HepG2 (cell line): ENCODE data around the gene ZNF318. TPM values are rescaled to one million over a fixed set of nuclear protein-coding genes. Genes with fewer than 3 reads are reported as not detected.
A peak's percentile ranks its signal among the peaks of the same experiment; 100 is the strongest.

ENCODE experiments used
- AGO1 ChIP-seq: fragments of 200-400 bp; formaldehyde crosslinking; IDR thresholded peaks from 2 replicates; pipeline ENCODE4 v1.6.1; 2017; ENCODE audit warnings: mild to moderate bottlenecking, low read depth, low read length, moderate library complexity; ENCODE audit not compliant: poor library complexity, severe bottlenecking
- CHD2 ChIP-seq: IDR thresholded peaks from 2 replicates; pipeline ENCODE4 v1.6.1; 2011; ENCODE audit warnings: low read depth, low read length, improper control_type of control experiment
- HOXA9 ChIP-seq: sonication (generic); formaldehyde crosslinking; IDR thresholded peaks from 2 replicates; pipeline ENCODE4 v1.8.1; 2022; ENCODE audit warnings: missing genetic modification reagents, mild to moderate bottlenecking, moderate library complexity, borderline replicate concordance
- IRF2 ChIP-seq: IDR thresholded peaks from 2 replicates; pipeline ENCODE4 v1.6.1; 2018; ENCODE audit warnings: missing genetic modification reagents, missing compliant biosample characterization
- KAT8 ChIP-seq: IDR thresholded peaks from 2 replicates; pipeline ENCODE4 v1.6.1; 2016; ENCODE audit warnings: missing genetic modification reagents, missing compliant biosample characterization
- MAF1 ChIP-seq: sonication (generic); formaldehyde crosslinking; IDR thresholded peaks from 2 replicates; pipeline ENCODE4 v1.5.0; 2020; ENCODE audit warnings: missing genetic modification reagents, borderline replicate concordance
- MBNL3 ChIP-seq: fragments of 250-450 bp; sonication (Bioruptor Pico); conservative IDR thresholded peaks from 2 replicates; pipeline ENCODE4 v1.8.0; 2022; ENCODE audit warnings: mild to moderate bottlenecking, inconsistent platforms
- NFYB ChIP-seq: sonication (generic); formaldehyde crosslinking; IDR thresholded peaks from 2 replicates; pipeline ENCODE4 v1.4.0; 2020; ENCODE audit warnings: missing genetic modification reagents
- RFXANK ChIP-seq: IDR thresholded peaks from 2 replicates; pipeline ENCODE4 v1.6.1; 2016
- SMAD1 ChIP-seq: sonication (generic); formaldehyde crosslinking; IDR thresholded peaks from 2 replicates; pipeline ENCODE4 v1.4.0; 2020; ENCODE audit warnings: missing genetic modification reagents, low read depth, mild to moderate bottlenecking, borderline replicate concordance
- SMAD3 ChIP-seq: sonication (generic); formaldehyde crosslinking; IDR thresholded peaks from 2 replicates; pipeline ENCODE4 v1.4.0; 2020; ENCODE audit warnings: missing genetic modification reagents
- SYNCRIP ChIP-seq: fragments of 200-400 bp; formaldehyde crosslinking; IDR thresholded peaks from 2 replicates; pipeline ENCODE4 v1.6.1; 2018; ENCODE audit warnings: mild to moderate bottlenecking, low read depth, low read length; ENCODE audit not compliant: insufficient read depth
- ZBTB1 ChIP-seq: sonication (generic); formaldehyde crosslinking; IDR thresholded peaks from 2 replicates; pipeline ENCODE4 v1.4.0; 2020; ENCODE audit warnings: missing genetic modification reagents, borderline replicate concordance
- ZBTB21 ChIP-seq: sonication (generic); formaldehyde crosslinking; IDR thresholded peaks from 2 replicates; pipeline ENCODE4 v1.4.0; 2020; ENCODE audit warnings: missing genetic modification reagents
- ZNF263 ChIP-seq: sonication (generic); formaldehyde crosslinking; IDR thresholded peaks from 2 replicates; pipeline ENCODE4 v1.4.0; 2020; ENCODE audit warnings: missing genetic modification reagents
- ZNF331 ChIP-seq: sonication (generic); formaldehyde crosslinking; IDR thresholded peaks from 2 replicates; pipeline ENCODE4 v1.4.0; 2020; ENCODE audit warnings: missing genetic modification reagents
- ZNF430 ChIP-seq: sonication (generic); formaldehyde crosslinking; IDR thresholded peaks from 2 replicates; pipeline ENCODE4 v1.9.0; 2021; ENCODE audit warnings: mild to moderate bottlenecking, missing genetic modification reagents
- ZNF547 ChIP-seq: sonication (generic); formaldehyde crosslinking; IDR thresholded peaks from 2 replicates; pipeline ENCODE4 v1.5.1; 2020; ENCODE audit warnings: mild to moderate bottlenecking, missing genetic modification reagents
- ZNF572 ChIP-seq: sonication (generic); formaldehyde crosslinking; IDR thresholded peaks from 2 replicates; pipeline ENCODE4 v1.5.1; 2020; ENCODE audit warnings: mild to moderate bottlenecking, missing genetic modification reagents
- ZNF615 ChIP-seq: sonication (generic); formaldehyde crosslinking; IDR thresholded peaks from 2 replicates; pipeline ENCODE4 v1.5.0; 2020; ENCODE audit warnings: mild to moderate bottlenecking, missing genetic modification reagents, borderline replicate concordance
- ZNF747 ChIP-seq: sonication (generic); formaldehyde crosslinking; IDR thresholded peaks from 2 replicates; pipeline ENCODE4 v1.8.1; 2023; ENCODE audit warnings: missing genetic modification reagents, mild to moderate bottlenecking, borderline replicate concordance
- ZNF816 ChIP-seq: sonication (generic); formaldehyde crosslinking; IDR thresholded peaks from 2 replicates; pipeline ENCODE4 v1.8.0; 2022; ENCODE audit warnings: missing genetic modification reagents, mild to moderate bottlenecking, borderline replicate concordance
- polyA plus RNA-seq, 8 experiments: library from polyadenylated mRNA; depleted of rRNA in 3 of 8; stranded (reverse) in 7 of 8; unstranded in 1 of 8; fragments of >200 nt; fragmentation: Illumina TruSeq in 4 of 8; extraction: Trizol in 4 of 8; gene quantifications; 2 replicates each; pipeline versions ENCODE4 v1.2.1 to v1.2.3, GENCODE V29; 2011 to 2016; ENCODE audit warnings: low read depth in 4 of 8, missing spikeins in 1 of 8, mixed read lengths in 1 of 8; ENCODE audit not compliant: insufficient read depth in 1 of 8
- total RNA-seq, 5 experiments: library from RNA; depleted of rRNA; stranded (reverse); fragments of >200 nt; fragmentation: Illumina TruSeq; extraction: Trizol; gene quantifications; 2 replicates each; pipeline ENCODE4 v1.2.3, GENCODE V29; 2016; ENCODE audit warnings: low read depth in 1 of 5
- TF ChIP-seq, protein P1 (sequence below): sonication (generic); formaldehyde crosslinking; IDR thresholded peaks from 2 replicates; pipeline ENCODE4 v1.4.0; 2020; ENCODE audit warnings: missing genetic modification reagents
- TF ChIP-seq, protein P2 (sequence below): sonication (generic); formaldehyde crosslinking; IDR thresholded peaks from 2 replicates; pipeline ENCODE4 v1.9.0; 2021; ENCODE audit warnings: missing genetic modification reagents, borderline replicate concordance
- TF ChIP-seq, protein P3 (sequence below): sonication (generic); formaldehyde crosslinking; IDR thresholded peaks from 2 replicates; pipeline ENCODE4 v1.4.0; 2020; ENCODE audit warnings: missing genetic modification reagents
- TF ChIP-seq, protein P4 (sequence below): sonication (generic); formaldehyde crosslinking; IDR thresholded peaks from 2 replicates; pipeline ENCODE4 v1.4.0; 2020; ENCODE audit warnings: missing genetic modification reagents

The ZNF318 gene
- total and polyA plus RNA-seq, 2 of the 13 experiments (the other 11 are each of a cell fraction or from before 2014, with no cell fraction given) = 13.0 to 14.5 TPM

DNA sequence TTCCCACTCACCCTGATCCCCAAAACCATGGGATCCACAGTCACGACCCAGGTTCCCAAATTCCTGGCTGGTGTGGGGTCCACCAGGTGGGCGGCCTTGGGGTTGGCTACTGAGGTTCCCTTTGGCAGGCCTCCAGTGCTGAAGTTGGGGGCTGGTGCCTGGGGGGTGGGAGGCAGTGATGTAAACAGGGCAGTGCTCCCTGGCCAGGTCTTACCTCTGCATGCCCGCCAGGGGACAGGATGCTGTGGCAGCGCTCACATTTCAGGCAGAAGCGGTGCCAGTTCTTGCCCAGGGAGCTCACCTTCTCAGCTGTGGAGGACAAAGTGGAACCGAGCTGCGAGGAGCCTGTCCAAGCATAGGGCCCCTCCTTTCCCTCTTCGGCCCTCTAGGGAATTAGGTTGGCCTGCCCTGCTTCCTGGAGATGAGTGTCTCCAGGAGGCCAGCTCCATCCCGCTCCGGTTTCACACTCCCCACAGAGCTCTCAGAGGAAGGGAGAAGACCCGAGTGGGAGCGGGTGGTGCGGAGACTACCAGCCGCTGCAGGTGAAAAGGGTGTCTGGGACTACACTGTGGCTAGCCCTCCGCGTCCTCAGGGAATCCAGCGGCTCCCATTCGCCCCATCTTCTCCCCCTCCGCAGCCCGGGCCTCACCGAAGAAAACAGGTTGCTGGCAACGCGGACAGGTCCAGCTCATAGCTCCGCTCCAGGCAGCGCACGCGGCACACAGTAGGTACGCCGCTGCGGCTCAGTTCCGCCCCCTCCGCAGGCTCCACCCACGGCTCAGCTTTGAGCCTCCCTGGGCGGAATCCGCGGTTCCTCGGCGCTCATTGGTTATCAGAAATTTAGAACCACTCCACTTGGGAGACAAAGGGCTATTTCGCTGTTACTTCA, 61.1 kb downstream of the ZNF318 start, which contains the start of gene CRIP3 (continued):
- TF ChIP-seq ZNF816 (CRISPR knock-in tag) (no peak), ZNF331 (CRISPR knock-in tag) (peak; percentile 37; the same call in 1 of the 2 replicates), RFXANK (CRISPR knock-in tag) (no peak), KAT8 (peak; percentile 44), HOXA9 (no peak), ZBTB1 (CRISPR knock-in tag) (no peak), ZBTB21 (CRISPR knock-in tag) (no peak), MBNL3 (no peak), CHD2 (no peak; the same call in 1 of the 2 replicates), ZNF547 (CRISPR knock-in tag) (peak; percentile 68; the same call in 1 of the 2 replicates), ZNF263 (peak; percentile 91), SMAD1 (CRISPR knock-in tag) (no peak), ZNF430 (CRISPR knock-in tag) (0 out of 2 replicates have a peak, but pooled peaks have one; percentile 44), ZNF572 (CRISPR knock-in tag) (peak; percentile 28; the same call in 1 of the 2 replicates), NFYB (CRISPR knock-in tag) (peak; percentile 43; the same call in 1 of the 2 replicates), SMAD3 (no peak), ZNF615 (CRISPR knock-in tag) (no peak), IRF2 (CRISPR knock-in tag) (peak; percentile 50), ZNF747 (CRISPR knock-in tag) (no peak), MAF1 (CRISPR knock-in tag) (no peak), SYNCRIP (no peak), AGO1 (peak; percentile 77)
- TF ChIP-seq, protein P1, sequence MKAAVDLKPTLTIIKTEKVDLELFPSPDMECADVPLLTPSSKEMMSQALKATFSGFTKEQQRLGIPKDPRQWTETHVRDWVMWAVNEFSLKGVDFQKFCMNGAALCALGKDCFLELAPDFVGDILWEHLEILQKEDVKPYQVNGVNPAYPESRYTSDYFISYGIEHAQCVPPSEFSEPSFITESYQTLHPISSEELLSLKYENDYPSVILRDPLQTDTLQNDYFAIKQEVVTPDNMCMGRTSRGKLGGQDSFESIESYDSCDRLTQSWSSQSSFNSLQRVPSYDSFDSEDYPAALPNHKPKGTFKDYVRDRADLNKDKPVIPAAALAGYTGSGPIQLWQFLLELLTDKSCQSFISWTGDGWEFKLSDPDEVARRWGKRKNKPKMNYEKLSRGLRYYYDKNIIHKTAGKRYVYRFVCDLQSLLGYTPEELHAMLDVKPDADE (CRISPR knock-in tag) = no peak
- TF ChIP-seq, protein P2, sequence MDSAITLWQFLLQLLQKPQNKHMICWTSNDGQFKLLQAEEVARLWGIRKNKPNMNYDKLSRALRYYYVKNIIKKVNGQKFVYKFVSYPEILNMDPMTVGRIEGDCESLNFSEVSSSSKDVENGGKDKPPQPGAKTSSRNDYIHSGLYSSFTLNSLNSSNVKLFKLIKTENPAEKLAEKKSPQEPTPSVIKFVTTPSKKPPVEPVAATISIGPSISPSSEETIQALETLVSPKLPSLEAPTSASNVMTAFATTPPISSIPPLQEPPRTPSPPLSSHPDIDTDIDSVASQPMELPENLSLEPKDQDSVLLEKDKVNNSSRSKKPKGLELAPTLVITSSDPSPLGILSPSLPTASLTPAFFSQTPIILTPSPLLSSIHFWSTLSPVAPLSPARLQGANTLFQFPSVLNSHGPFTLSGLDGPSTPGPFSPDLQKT (CRISPR knock-in tag) = no peak
- TF ChIP-seq, protein P3, sequence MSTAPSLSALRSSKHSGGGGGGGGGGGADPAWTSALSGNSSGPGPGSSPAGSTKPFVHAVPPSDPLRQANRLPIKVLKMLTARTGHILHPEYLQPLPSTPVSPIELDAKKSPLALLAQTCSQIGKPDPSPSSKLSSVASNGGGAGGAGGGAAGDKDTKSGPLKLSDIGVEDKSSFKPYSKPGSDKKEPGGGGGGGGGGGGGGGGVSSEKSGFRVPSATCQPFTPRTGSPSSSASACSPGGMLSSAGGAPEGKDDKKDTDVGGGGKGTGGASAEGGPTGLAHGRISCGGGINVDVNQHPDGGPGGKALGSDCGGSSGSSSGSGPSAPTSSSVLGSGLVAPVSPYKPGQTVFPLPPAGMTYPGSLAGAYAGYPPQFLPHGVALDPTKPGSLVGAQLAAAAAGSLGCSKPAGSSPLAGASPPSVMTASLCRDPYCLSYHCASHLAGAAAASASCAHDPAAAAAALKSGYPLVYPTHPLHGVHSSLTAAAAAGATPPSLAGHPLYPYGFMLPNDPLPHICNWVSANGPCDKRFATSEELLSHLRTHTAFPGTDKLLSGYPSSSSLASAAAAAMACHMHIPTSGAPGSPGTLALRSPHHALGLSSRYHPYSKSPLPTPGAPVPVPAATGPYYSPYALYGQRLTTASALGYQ (CRISPR knock-in tag) = no peak
- TF ChIP-seq, protein P4, sequence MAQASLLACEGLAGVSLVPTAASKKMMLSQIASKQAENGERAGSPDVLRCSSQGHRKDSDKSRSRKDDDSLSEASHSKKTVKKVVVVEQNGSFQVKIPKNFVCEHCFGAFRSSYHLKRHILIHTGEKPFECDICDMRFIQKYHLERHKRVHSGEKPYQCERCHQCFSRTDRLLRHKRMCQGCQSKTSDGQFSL (CRISPR knock-in tag) = no peak
